ENCODE results near the gene S100PBP.

Gene S100PBP

DNA sequence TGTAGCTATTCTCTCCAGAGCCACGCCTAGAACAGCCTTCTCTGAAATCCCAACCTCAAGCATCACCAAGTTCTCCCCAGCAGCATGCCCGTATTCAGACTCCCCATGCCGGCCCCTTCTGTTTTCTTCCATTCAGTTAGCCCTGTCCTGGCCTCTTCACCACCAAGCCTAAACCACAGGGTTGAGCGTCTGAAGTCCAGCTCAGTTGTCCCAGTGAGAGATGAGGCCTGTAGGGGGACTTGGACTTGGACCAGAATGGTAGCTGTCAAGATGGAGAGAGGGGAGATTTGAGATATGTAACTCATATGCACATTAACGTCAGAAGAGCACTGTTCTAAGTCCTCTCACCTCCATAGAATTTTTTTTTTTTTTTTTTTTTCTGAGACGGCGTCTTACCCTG, 89.2 kb downstream of the S100PBP start:
- DNase-seq (ENCODE audit: extremely low spot score): no peak
- POLR2A ChIA-PET: no interaction called here
- TF ChIP-seq ZNF384 (IDR thresholded peaks at IDR 0.05) (no peak), ELF4 (IDR thresholded peaks at IDR 0.05) (no peak), FOXM1 (IDR thresholded peaks at IDR 0.05; ENCODE audit: borderline replicate concordance) (no peak), LEF1 (IDR thresholded peaks at IDR 0.05; ENCODE audit: borderline replicate concordance) (no peak)
- CTCF ChIA-PET: interaction anchor here (0.6 kb wide), 1 partner anchor 34 kb away, joined by 4 read pairs; no protein-coding TSS in a partner anchor

DNA sequence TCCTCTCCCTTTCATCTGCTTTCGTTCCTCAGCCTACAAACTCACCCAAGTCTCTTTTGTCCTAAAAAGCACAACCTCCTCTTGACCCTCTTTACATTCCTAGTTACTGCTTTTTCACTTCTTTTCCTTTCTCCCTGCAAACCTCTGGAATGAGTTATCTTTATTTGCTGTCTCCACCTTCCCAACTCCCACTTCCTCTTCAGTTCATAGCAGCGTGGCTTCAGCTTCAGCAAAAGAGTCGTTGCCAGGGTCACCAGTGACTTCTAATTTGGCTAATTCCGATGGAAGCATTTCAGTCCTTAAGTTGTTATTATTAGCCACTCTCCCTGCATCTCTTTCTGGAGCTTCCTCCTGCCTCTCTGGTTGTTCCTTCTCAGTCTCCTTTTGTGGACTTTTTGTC, 90.0 kb downstream of the S100PBP start:
- CTCF ChIA-PET: interaction anchor here (1.0 to 1.5 kb wide), 2 partner anchors 15 to 219 kb away, joined by 3 read pairs; no protein-coding TSS in a partner anchor
- POLR2A ChIA-PET: no interaction called here
- TF ChIP-seq BHLHE40 (IDR thresholded peaks at IDR 0.05; ENCODE audit: borderline replicate concordance): no peak
- no peak for TF ChIP-seq FOXA1 (IDR thresholded peaks at IDR 0.05)
- no peak for TF ChIP-seq NFRKB (IDR thresholded peaks at IDR 0.05)
- no peak for TF ChIP-seq ARNT (IDR thresholded peaks at IDR 0.05)
- no peak for TF ChIP-seq SUZ12 (IDR thresholded peaks at IDR 0.05)
- TF ChIP-seq ELF4 (IDR thresholded peaks at IDR 0.05): no peak
- TF ChIP-seq HDGF (IDR thresholded peaks at IDR 0.05; ENCODE audit: borderline replicate concordance): no peak
- TF ChIP-seq LEF1 (IDR thresholded peaks at IDR 0.05; ENCODE audit: borderline replicate concordance): no peak
- TF ChIP-seq CTBP1 (IDR thresholded peaks at IDR 0.05; ENCODE audit: borderline replicate concordance): no peak
- TF ChIP-seq FOXM1 (IDR thresholded peaks at IDR 0.05; ENCODE audit: borderline replicate concordance): no peak
- TF ChIP-seq, protein P1, sequence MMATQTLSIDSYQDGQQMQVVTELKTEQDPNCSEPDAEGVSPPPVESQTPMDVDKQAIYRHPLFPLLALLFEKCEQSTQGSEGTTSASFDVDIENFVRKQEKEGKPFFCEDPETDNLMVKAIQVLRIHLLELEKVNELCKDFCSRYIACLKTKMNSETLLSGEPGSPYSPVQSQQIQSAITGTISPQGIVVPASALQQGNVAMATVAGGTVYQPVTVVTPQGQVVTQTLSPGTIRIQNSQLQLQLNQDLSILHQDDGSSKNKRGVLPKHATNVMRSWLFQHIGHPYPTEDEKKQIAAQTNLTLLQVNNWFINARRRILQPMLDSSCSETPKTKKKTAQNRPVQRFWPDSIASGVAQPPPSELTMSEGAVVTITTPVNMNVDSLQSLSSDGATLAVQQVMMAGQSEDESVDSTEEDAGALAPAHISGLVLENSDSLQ (IDR thresholded peaks at IDR 0.05): no peak
- TF ChIP-seq FOXK2 (IDR thresholded peaks at IDR 0.05): no peak
- no peak for DNase-seq (ENCODE audit: extremely low spot score)
